ENCODE measurements around the gene AMOTL1. TPM values are rescaled to one million over a fixed set of nuclear protein-coding genes. Genes with fewer than 3 reads are reported as not detected.

The AMOTL1 gene
- total and polyA plus RNA-seq, 11 donors, result 6.2 to 76.0 (median 50.9) TPM

DNA sequence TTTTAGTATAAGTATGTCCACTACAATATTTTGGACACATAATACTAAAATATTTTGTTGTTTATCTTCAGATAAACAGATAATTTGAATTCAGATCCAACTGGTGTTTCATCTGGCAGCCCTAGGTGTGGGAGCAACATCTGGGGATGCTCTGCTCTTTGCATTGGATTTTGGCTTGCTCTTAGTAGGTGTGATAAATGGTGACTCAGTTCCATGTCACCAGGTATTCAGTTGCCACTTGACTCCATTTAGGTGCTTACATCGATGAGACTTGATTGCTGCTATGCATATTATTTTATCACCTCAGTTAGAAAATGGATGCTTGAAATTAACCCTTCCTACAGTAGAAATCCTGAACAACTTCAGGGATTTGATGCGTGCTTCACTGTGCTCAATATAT, 13.3 kb upstream of the AMOTL1 start:
- TF ChIP-seq POLR2A (IDR thresholded peaks at IDR 0.05) (no peak), CTCF (IDR thresholded peaks at IDR 0.05) (no peak)
- Histone ChIP-seq H3K4me1 (peaks cover 0 to 29% (median 12%) of the 10 kb centered on the region in 12 donors), H3K36me3 (no peaks in the 10 kb centered on the region), H3K9me3 (no peaks in the 10 kb centered on the region), H3K4me3 (no peak overlapping the region), H3K27ac (no peak overlapping the region), H3K27me3 (no peaks in the 10 kb centered on the region)
- no peak for ATAC-seq
- intact Hi-C loops (cut with DNase I), result loop anchor here in 1 of 10 donors (5.0 kb wide), 1 partner anchor 98 kb away; no protein-coding TSS in a partner anchor
- no peak for DNase-seq
- 74 to 79% (median 76%) methylated on average over 2 of the region's 2 CpGs for WGBS, 4 donors

DNA sequence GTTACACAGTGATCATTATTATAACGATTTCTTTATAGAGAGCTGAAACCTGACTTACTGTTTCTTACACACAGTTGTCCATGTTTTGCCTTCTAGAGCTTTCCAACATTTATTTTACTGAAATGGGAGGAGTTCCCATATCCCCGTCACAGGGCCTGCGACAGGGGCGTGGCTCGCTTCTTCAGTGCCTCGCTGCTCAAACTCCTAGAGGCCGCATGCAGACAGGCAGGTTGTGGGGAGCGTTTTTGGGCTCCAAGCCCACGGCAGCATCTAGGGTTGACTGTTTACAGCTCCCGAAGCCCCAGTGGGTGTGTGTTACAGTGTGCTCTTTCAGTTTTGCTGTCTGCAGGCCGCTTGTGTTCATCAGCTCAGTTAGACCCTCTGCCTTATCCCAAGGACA, 12.7 kb upstream of the AMOTL1 start:
- TF ChIP-seq POLR2A (IDR thresholded peaks at IDR 0.05) (no peak), CTCF (IDR thresholded peaks at IDR 0.05) (no peak)
- 92 to 98% (median 93%) methylated on average over 11 of the region's 11 CpGs for WGBS, 4 donors
- Histone ChIP-seq H3K27ac (no peak overlapping the region), H3K36me3 (no peaks in the 10 kb centered on the region), H3K4me1 (peaks cover 0 to 22% (median 6%) of the 10 kb centered on the region in 12 donors), H3K27me3 (no peaks in the 10 kb centered on the region), H3K4me3 (no peak overlapping the region), H3K9me3 (no peaks in the 10 kb centered on the region)
- intact Hi-C loops (cut with DNase I), result no loop called here
- no peak for ATAC-seq
- no peak for DNase-seq

DNA sequence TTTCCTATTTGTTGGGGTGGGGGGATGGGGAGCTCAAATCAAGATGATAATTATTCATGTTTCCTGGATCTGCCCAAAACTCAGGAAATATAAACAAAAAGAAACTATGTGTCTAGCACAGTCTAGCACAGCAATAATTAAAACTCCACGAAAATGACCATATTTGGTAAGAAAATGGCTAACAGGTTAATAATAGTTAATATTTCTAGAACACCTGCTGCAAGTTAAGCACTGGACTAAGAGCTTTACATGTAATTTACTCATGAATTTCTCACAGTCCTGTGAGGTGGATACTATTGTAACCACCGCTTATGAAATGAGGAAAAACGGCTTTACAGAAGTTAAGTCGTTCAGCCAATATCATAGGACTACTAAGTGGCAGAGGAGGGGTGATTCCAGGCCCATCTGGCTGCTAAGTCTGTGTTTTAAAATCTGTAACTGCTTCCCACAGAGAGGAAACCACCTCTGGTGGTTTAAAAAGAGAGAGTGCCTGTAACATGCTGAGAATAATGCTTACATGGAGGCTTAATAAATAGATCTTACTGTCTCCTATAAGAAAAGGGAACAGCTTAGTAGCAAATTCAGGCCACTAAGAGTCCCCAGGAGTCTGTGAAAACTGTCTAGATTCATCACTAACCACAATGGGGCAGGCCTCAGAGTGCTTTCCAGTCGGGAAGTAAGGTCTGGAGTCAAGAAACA, 11.0 kb upstream of the AMOTL1 start:
- Histone ChIP-seq H3K4me1 (peaks cover 0 to 7% (median 1%) of the 10 kb centered on the region in 12 donors), H3K36me3 (no peaks in the 10 kb centered on the region), H3K27me3 (no peaks in the 10 kb centered on the region), H3K27ac (no peak overlapping the region), H3K4me3 (no peak overlapping the region), H3K9me3 (no peaks in the 10 kb centered on the region)
- no peak for TF ChIP-seq CTCF (IDR thresholded peaks at IDR 0.05)
- no peak for TF ChIP-seq POLR2A (IDR thresholded peaks at IDR 0.05)
- ATAC-seq (no peak), DNase-seq (no peak)
- WGBS, 4 donors, result 67 to 77% (median 72%) methylated on average over 5 of the region's 5 CpGs
- intact Hi-C loops (cut with DNase I), result no loop called here

GRCh38 chr11:94758666-94759065, 9.5 kb upstream of the AMOTL1 start:
- no peaks in the 10 kb centered on the region for H3K36me3 ChIP-seq
- H3K27ac ChIP-seq, result no peak overlapping the region
- DNase-seq (no peak), ATAC-seq (no peak)
- WGBS, 4 donors, result 91 to 99% (median 96%) methylated on average over 3 of the region's 3 CpGs
- TF ChIP-seq POLR2A (IDR thresholded peaks at IDR 0.05), result no peak
- H3K27me3 ChIP-seq, result no peaks in the 10 kb centered on the region
- intact Hi-C loops (cut with DNase I), result no loop called here
- no peaks in the 10 kb centered on the region for H3K9me3 ChIP-seq
- H3K4me1 ChIP-seq, result peaks cover 0 to 4% (median 0%) of the 10 kb centered on the region in 12 donors
- no peak overlapping the region for H3K4me3 ChIP-seq

DNA sequence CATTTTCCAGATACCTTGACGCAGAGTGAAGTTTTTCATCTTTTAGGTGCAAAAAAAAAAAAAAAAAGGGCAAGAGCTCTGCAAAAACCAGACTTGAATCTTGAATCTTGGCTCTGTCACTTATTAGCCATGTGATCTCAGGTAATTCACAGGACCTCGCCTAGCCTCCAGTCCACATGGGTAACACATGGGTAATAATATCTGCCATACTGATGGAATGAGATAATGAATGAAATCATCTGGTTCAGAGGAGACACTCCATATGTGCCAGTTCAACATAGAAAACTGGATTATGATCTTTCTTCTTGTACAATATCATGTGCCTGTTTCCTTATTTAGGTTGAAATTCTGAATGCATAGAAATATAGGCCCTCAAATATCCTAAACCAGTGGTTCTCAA, 8.6 kb upstream of the AMOTL1 start:
- no peak for ATAC-seq
- Histone ChIP-seq H3K4me1 (no peaks in the 10 kb centered on the region), H3K9me3 (no peaks in the 10 kb centered on the region), H3K4me3 (no peak overlapping the region), H3K27me3 (no peaks in the 10 kb centered on the region), H3K36me3 (no peaks in the 10 kb centered on the region), H3K27ac (no peak overlapping the region)
- 94 to 99% (median 97%) methylated on average over 2 of the region's 2 CpGs for WGBS, 4 donors
- intact Hi-C loops (cut with DNase I), result no loop called here
- no peak for DNase-seq
- TF ChIP-seq POLR2A (IDR thresholded peaks at IDR 0.05) (no peak), CTCF (IDR thresholded peaks at IDR 0.05) (no peak)
